CD4-positive, alpha-beta T cell treated with Interleukin-15 for 1 hour (primary cell): ENCODE results near the gene GALNT14.

Experiments
- DNase-seq: peaks from one replicate; pipeline ENCODE4 v3.0.0-alpha.2; 2020

Gene GALNT14

GRCh38 chr2:31053929-31054782 is 84.1 kb downstream of the GALNT14 start:
- DNase-seq, result no peak

- DNase-seq, result no peak
Observed at GRCh38 chr2:31052284-31052683, 86.0 kb downstream of the GALNT14 start.

DNA sequence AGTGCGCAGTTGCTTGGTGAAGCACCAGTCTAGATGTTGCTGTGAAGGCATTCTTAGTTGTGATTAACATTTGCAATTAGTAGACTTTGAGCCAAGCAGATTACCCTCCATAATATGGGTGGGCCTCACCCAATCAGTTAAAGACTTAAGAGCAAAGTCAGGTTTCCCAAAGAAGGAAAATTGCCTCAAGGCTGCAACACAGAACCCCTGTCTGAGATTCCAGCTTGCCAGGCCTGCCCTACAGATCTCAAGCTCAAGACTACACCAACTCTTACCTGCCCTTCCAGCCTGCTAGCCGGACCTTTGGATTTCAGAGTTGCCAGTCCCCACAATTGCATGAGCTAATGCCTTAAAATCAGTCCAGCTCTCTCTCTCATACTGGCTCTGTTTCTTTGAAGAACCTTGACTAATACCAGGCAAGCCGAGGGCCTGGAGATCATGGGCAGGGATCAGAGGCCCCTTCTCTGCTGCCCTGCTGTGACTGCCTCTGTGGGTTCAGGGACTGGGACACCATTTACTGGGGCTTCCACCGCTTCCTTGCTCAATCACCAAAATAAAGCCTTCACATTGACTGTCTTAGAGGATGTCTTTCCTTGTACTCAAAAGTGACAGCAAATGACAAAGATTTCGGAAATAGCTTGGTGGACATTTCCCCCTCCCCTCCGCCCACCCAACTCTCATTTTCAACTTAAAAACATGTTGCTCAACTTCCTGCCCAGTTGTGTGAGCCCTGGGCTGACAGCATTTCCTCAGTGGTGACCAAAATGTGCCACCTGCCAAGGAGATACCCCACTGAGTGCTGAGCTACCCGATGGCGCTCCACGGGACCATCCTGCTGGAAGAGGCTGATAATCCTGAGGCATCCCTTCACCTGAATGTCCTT is 86.7 kb downstream of the GALNT14 start:
- DNase-seq, result no peak

- DNase-seq, result no peak
Observed at GRCh38 chr2:31049916-31050588, 88.2 kb downstream of the GALNT14 start.

- no peak for DNase-seq
Observed at GRCh38 chr2:31049264-31049663, 89.0 kb downstream of the GALNT14 start.

GRCh38 chr2:31047599-31047998 is 90.6 kb downstream of the GALNT14 start:
- DNase-seq, result no peak

GRCh38 chr2:31038385-31038784 is 99.9 kb downstream of the GALNT14 start:
- no peak for DNase-seq

GRCh38 chr2:31037058-31037457 is 101.2 kb downstream of the GALNT14 start:
- no peak for DNase-seq

GRCh38 chr2:31033032-31033431 is 105.2 kb downstream of the GALNT14 start:
- no peak for DNase-seq

DNA sequence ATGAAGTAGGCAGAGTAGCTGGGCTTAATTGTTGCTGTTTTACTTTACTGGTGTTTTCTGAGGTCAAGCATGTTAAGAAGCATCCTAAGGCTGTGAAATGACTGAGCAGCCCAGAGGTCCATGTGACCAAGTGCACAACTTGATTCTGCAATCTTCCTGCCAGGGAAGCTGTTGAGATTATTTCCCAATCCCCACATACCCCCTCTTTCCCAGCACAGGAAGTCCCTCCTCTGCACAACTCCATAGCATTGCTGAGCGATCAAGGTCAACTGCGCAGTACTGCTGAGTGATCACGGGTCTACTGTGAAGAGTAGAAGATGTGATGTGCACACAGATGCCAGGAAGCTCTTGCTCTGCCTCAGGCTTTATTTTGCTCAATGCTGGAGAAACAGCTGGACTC is 105.8 kb downstream of the GALNT14 start:
- DNase-seq, result no peak

DNA sequence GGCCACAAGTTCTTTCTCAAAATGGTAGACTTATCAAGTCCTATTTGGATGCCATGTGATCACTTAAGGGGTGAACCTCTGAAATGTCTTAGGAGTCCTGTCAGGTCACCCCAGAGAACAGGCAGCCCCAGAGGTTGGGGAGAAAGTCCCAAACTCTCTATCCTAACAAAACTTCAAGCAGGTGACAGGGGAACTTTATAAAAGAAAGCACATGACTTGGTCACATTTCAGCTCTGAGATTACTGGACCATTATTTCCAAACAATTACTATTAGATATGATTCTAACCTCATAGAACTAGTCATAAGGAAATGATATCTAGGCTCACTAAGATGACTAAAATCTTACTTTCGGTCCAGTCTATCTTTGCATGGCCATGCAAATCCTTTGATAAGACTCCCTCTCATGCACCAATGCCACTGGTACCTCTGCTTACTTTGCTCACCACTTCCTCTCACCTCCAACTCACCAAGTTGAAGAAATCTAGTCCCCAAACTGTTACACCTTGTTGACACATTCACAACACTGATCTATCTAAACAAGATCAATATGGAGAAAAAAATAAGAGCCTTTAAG is 107.0 kb downstream of the GALNT14 start:
- no peak for DNase-seq

DNA sequence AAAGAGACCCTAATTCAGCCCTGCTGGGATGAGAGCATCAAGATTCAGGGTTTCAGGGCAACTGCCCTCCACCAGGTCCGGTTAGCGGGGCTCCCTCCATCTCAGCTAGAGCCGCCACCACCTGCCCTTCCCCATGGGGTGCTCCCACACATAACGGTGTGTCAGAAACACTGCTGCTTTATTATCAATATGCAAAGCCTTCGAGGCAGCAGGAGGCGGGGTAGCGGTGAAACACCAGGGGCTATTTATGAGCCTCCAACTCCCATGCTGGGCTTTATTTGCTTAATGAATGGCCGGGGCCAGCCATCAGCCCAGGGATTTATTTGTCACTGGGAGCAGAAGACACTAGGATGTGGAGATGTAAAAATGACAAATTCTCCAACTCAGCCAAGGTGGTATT is 109.8 kb downstream of the GALNT14 start:
- no peak for DNase-seq

DNA sequence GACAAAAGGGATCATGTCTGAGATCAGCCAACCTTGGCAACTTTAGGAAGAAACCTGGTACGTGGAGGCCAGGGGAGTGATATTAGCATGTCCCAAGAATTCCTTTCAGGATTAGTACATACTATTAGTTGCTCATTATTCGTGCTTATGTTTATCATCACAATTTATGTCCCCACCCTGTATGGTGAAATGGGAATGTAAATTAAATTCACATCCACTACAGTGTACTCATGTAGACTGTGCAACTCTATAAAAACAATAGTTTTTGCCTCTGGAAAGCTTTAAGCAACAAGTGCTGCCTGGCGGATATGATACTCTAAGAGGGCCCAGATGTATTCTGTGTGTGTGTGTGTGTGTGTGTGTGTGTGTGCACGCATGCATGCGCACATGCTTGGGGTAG is 110.7 kb downstream of the GALNT14 start:
- DNase-seq, result no peak

DNA sequence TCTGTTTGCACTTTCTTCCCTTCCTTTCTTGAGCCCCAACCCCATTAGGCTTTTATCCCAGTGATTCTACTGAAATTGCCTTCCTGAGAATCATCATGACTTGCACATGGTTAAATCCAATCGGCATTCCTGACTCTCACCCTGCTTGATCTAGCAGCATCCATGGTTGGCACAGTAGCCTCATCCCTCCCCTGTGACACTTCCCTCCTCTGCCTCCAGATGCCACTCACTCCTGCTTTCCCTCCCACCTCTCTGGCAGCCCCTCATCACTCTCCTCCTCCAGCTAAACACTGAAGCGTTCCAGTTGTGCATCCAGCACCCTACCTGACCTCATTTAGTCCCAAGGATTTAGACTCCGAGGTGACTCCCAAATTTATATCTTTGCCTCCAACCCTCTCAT is 114.7 kb downstream of the GALNT14 start:
- no peak for DNase-seq

DNA sequence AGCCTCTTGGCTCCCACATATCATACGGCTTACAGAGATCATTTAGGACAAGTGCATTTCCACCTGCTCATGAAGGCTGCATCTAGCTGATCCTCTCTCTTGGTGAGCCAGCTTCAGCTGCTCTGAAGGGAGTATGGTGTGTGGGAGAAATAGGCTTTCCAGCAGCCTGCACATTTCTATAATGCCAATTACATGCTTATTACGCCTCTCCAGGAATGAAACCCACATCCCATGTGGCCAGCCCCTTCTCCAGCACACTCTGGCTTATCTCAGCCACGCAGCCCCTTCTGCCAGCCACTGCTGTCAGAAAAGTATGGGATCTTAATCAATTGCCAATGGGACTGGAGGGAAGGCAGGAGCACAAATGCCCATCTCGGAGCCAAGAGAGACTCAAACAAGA is 117.5 kb downstream of the GALNT14 start:
- no peak for DNase-seq

DNA sequence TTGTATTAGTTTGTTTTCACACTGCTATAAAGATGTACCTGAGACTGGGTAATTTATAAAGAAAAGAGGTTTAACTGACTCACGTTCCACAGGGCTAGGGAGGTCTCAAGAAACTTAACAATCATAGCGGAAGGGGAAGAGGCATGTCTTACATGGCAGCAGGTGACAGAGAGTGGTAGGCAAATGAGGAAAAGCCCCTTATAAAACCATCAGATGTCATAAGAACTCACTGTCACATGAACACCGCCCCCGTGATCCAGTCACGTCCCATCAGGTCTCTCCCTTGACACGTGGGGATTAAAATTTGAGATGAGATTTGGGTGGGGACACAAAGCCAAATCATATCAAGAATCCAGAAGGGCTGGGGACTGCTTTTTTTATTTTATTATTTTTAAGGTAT is 120.0 kb downstream of the GALNT14 start:
- no peak for DNase-seq

- DNase-seq, result no peak
Observed at GRCh38 chr2:31016648-31017047, 121.6 kb downstream of the GALNT14 start.

- DNase-seq, result no peak
Observed at GRCh38 chr2:31014516-31014915, 123.7 kb downstream of the GALNT14 start.

DNA sequence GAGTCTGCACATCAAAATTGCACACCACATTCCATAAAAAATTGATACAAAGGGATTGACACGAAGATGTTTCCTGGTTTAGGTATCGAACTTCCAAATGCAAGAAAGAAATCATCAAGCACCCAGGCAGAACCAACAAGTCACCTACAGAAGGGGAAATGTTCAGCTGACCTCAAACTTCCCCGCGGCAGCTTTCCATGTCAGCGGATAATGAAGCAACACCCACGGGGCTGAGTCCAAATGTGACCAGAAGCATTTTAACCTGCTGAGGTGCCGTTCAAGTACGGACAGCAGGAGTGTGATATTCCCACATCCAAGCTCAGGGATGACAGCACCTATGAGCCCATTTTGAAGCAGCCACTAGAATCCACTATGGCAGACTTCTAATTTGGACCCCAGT is 124.9 kb downstream of the GALNT14 start:
- no peak for DNase-seq

GRCh38 chr2:31012406-31012805 is 125.8 kb downstream of the GALNT14 start:
- no peak for DNase-seq

DNA sequence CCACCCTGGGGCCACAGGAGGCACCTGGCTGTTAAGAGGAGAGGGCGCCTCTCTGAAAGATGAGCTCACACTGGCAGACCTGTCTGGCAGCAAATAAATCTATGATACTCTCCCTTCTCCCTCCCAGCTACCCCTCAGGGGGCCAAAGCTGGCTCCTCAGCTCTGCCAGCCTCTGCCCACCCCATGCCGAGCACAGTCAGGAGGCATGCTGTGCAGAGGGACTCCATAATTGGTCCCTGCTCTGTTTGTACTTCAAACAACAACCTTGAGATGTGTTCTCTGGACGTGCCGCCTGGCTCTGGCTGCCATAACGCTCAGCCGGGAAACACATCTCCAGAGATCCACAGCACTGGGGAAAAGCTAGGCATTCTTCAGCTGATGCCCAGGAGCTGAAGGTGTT is 126.7 kb downstream of the GALNT14 start:
- DNase-seq, result no peak

GRCh38 chr2:31008561-31009114 is 129.6 kb downstream of the GALNT14 start:
- no peak for DNase-seq

- DNase-seq, result no peak
Observed at GRCh38 chr2:31004257-31004656, 134.0 kb downstream of the GALNT14 start.
